ENCODE measurements around the gene DRAXIN. TPM values are rescaled to one million over a fixed set of nuclear protein-coding genes. Genes with fewer than 3 reads are reported as not detected.
"Not testable (repeated sequence)": the region's sequence is repeated elsewhere in the genome, so short reads cannot be mapped to it uniquely, and the experiment has no call there.

Gene DRAXIN, protein sequence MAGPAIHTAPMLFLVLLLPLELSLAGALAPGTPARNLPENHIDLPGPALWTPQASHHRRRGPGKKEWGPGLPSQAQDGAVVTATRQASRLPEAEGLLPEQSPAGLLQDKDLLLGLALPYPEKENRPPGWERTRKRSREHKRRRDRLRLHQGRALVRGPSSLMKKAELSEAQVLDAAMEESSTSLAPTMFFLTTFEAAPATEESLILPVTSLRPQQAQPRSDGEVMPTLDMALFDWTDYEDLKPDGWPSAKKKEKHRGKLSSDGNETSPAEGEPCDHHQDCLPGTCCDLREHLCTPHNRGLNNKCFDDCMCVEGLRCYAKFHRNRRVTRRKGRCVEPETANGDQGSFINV
- 1 to 10 TPM in 3 of 4 donors, under 1 TPM in 1; 0.68 to 1.2 (median 1.2) TPM for polyA plus RNA-seq (ENCODE audit: insufficient read length in 4 of 4)

DNA sequence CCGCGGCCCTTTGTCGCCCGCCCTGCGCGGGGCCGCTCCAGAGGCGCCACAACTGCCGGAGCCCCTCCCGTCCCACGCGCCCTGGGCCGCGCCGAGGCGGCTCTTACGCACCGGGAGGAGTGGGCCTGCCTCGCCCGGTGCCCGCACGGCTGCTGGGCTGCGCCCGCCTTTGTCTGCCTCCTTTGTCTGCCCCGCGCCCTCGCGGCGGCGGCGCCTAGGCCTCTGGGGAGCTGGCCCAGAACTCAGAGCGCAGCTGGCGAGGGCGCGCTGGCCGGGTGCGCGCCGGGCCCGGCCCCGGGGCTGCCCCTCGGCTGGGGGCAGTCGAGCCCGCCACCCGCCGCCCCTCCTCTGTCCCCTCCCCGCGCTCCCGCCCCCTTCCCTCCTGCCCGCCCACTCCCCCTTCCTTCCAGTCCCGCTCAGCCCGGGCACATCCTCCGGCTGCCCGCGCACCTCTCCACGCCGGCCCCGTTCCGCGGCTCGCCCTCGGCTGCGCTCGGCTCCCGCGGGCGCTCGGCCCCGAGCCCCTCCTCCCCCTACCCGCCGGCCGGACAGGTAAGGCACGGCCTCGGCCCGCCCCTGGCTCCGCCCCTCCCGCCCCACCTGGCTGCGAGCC is at the start of gene DRAXIN:
Gene DRAXIN (plus strand): TSS at position 409 of the 613 bp plus-strand sequence. CDS start 14,549 bp downstream, outside the sequence.
- DNase-seq (ENCODE audit: low read depth in 4 of 4, low spot score in 2 of 4), result no peak

DNA sequence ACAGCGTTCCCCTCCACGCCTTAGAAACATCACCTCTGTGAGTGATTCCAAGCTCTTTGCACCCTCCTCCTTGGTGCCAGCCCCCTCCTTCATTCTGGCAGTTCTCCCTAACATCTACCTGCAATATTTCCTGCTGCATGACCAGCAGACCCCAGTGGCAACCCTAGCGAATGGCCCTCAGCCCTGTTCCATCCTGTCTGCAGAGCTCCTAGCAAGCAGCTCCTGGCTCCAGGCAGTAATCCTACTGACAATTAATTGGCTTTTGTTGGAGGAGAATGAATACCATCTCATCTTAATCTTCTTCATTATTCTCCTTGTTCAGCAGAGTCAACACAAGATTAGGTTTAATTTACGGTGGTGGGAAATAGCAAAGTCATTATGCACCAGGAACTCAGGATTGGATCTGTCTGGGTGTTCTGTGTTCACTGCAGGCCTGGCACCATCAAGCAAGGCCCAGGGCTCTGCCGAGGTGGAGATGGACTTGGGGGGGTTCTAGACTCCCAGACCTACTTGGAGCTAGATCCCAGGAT is 49.7 kb upstream of the DRAXIN start:
- no peak for DNase-seq (ENCODE audit: low read depth in 4 of 4, low spot score in 2 of 4)

DNA sequence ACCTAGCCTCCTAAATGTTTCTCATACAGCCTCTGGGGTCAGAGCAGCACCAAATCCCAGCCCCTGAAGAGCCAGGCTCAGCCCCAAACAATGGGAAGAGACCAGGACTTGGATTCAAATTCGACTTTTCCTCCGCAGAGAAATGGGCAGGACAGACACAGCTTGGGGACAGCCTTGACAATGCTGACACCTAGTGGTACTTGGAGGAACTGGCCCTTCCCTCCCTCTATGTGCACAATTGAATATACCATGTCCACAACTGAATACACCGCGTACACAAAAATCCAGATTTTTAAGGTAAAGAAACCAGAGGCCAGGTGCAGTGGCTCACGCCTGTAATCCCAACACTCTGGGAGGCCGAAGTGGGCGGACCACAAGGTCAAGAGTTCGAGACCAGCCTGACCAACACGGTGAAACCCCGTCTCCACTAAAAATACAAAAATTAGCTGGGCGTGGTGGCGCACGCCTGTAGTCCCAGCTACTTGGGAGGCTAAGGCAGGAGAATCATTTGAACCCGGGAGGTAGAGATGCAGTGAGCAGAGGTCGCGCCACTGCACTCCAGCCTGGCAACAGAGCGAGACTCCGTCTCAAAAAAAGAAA is 49.0 kb upstream of the DRAXIN start:
- not testable (repeated sequence) for DNase-seq (ENCODE audit: low read depth in 4 of 4, low spot score in 2 of 4)

DNA sequence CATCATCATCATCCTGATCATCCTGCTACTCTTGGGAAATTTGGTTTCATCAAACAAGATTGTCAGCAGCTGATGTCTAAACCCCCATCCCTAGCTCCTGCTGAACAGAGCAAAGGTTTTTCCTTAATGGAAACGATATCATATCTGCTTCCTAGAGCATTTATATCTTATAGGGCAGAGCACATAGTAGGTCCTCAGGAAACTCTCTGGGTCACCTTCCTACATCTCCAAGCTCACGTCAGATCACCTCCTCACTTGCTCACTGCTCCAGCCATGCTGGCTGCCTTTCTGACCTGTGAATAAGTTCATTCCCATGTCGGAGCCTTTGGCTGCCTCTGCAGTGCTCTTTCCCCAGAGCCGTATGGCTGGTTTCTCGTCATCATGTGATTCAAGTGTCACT is 47.7 kb upstream of the DRAXIN start:
- DNase-seq (ENCODE audit: low read depth in 4 of 4, low spot score in 2 of 4), result no peak

DNA sequence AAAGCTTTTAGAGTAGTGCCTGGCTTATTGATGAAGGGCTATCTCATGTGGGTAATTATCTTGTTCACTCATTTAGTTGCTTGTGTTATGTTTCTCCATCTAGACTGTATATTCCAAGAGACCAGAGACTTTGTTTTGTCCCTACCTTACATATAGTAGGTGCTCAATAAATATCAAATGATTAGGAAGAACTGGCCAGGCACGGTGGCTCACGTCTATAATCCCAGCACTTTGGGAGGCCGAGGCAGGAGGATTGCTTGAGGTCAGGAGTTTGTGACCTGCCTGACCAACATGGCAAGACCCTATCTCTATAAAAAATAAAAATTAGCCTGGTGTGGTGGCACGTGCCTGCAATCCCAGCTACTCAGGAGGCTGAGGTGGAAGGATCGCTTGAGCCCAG is 46.2 kb upstream of the DRAXIN start:
- DNase-seq (ENCODE audit: low read depth in 4 of 4, low spot score in 2 of 4), result no peak

DNA sequence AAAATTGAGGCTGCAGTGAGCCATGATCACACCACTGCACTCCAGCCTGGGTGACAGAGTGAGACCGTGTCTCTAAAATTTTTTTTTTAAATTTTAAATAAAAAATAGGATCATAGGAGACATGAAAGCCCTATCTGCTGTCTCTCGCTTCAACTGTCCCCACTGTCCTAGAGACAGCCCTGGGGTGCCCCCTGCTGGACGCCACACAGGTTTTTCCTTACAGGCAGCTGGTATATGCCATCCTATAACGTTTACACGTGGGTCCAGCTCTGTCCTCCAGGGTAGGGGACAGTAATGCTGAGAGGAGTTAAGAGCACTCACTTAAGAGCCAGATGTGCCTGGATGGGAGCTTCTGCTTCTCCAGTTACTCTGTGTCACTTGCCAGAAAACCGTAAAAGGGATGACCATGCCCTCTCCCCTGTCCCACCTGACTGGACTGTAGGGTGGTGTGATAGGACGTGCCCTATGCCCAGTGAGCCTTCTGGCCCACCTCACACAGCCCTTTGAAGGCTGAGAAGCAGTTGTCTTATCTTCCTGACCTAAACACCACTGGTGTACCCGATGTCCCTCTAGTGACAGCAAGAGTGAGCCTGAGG is 45.7 kb upstream of the DRAXIN start:
- DNase-seq (ENCODE audit: low read depth in 4 of 4, low spot score in 2 of 4), result no peak

DNA sequence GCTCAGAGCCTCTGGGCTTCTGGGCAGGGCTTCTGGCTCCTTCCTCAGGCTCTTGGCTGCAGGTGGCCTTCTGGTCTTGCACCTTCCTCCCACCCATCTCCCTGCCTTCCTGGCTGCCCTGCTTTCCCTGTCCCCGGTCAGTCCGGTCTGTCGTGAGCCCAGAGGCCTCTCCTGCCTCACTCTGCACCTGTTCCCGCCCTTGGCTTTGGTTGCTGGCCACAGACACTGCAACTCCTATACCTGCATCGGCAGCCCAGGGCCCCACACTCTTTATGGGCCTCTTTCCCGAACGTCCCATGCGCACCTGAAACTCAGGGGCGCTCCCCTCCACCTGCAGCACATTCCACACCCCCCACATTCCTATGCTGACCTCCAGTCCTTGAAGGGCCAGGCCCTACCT is 45.2 kb upstream of the DRAXIN start:
- no peak for DNase-seq (ENCODE audit: low read depth in 4 of 4, low spot score in 2 of 4)

DNA sequence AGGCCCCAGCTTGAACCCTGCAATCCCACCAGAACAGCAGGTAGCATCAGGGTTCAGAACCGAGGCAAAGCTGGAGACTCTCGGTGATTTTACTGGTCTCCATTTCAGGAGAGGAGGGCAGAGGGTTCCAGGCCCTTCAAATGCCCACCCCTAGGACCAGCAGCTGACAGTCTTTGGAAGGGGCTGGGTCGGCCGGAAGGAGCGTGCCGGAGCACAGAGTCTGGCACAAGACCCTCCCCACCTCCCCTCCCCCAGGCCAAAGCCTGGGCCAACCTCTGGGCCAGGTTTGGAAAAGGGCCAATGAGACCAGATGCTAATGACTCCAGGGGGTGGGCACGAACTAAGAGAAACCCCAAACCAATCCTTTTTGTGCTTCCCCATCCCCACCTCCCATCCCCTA is 44.2 kb upstream of the DRAXIN start:
- DNase-seq (ENCODE audit: low read depth in 4 of 4, low spot score in 2 of 4), result no peak

DNA sequence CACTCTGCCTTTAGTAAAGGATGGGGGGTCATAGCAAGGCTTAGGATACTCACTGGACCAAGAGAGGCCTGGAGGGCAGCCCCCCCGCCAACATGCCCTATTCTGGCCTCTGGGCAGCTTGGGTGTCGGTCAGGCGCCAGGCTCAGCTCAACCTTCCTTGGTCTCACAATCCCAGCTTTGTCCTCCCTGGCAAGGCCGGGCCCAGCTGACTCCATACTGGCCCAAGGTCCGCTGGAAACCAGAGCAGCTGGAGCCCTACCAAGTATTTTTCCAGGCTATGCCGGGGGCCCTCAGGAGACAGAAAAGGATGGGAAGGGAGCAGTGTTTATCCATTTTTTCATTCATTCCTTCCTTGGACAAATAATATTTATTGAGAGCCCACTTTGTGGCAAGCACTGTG is 43.5 kb upstream of the DRAXIN start:
- DNase-seq (ENCODE audit: low read depth in 4 of 4, low spot score in 2 of 4), result no peak

DNA sequence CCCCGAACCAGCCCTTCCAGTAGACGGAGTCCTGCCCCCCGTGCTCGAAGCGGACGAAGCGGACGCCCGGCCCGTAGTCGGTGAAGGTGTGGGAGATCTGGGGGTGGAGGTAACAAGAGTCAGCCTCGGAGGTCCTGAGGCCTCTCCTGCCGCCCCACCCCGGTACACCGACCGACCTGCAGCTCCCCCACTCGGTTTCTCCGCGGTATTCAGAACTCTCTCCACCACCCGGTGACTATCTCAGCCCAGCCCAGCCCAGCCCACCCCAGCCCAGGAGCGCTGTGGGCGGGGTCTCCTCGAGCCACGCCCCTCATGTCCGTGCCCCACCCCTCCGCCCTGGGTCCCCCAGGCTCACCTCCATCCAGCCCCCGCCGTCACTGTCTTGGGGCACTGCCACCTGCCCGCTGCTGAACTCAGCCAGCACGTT is 42.8 kb upstream of the DRAXIN start:
- no peak for DNase-seq (ENCODE audit: low read depth in 4 of 4, low spot score in 2 of 4)

DNA sequence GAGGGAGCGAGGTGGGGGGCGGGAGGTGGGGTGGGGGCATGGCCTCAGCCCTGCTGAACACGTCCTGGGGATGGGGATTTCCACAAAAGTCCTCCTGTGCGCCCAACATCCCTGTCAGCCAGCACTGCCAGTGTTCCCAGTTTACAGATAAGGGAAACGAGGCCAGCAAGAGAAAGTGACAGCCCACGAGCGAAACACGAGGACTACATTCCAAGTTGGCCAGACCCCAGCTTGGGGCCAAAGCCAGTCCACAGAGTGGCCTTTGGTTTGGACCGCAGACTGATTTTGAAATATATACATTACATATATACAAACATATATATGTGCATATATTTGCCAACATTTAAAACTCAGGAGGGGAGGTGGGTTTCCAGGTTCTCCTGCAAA is 42.3 kb upstream of the DRAXIN start:
- no peak for DNase-seq (ENCODE audit: low read depth in 4 of 4, low spot score in 2 of 4)

DNA sequence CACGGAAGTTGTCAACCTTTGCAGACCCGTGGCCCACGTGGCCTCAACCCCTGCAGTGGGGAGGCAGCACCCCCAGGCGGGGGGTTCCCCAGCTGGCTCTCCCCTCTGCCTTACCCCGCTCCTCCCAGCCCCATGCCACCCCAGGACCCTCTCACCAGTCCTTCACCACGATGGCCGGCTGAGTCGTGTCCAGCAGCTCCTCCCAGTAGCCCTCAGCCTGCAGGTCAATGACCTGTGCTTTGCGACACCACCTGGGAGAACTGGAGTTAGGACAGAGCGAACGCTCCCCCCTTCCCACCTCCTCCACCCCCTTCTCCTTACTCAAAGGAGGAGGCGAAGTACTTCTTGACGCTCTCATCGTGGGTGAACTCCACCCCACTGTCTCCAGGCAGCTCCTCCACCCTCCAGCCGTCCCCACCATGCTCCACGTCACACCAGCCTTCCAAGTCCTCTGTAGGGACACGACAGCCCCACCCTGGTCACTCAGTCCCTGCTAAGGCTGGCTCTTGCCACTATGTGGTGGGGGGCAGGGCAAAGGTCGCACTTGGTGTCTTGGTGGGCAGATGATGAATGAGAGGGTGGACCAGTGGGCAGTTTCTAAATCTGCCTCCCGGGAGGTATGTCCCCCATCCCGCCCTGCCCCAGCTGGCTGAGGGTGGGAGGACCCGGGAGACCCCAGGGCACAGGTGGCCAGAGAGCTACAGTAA is 41.7 kb upstream of the DRAXIN start:
- DNase-seq (ENCODE audit: low read depth in 4 of 4, low spot score in 2 of 4), result no peak

DNA sequence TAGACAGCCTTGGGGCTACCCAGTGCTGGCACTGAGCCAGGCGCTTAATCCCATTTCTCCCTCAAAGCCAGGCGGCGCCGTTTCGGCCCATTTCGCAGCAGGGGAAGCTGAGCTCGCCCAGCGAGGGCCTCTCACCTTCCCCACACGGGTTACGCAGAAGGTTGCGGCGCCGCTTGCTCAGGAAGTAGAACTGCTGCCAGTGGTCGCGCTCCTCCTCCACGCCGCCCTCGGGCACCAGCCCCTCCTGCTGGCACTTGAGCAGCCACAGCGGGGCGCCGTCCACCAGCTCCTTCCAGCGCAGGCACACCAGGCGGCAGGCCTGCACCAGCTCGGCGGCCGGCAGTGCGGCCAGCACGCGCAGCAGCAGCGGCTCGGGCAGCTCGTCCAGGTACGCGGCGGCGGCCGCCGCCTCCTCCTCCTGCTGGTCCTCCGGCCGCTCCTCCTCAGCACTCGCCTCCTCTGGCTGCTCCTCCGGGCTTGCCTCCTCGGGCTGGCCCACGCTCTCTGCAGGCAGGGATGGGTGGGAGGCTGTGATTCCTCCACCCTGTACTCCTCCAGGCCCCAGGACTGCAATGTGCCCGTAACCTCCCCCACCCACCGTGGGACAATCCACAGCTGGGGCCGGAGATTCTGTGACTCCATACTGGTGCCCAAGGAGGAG is 41.0 kb upstream of the DRAXIN start:
- no peak for DNase-seq (ENCODE audit: low read depth in 4 of 4, low spot score in 2 of 4)

DNA sequence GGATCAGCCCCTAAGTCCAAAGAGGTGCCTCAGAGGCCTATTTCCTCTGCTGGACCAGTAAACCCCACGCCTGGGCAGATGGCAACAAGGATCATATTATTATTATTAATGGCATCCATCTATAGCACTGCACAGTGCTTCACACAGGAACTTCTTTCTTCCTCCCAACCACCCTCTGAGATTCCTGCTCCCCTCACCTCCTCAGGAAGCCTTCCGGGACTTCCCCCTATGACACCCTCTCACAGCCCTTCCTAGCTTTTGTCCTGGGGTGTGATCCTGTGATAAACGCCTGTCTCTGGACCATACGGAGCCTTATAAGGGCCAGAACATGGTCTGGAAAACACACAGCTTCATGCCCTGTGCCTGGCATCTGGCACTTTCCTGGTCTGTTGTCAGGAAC is 40.5 kb upstream of the DRAXIN start:
- no peak for DNase-seq (ENCODE audit: low read depth in 4 of 4, low spot score in 2 of 4)

DNA sequence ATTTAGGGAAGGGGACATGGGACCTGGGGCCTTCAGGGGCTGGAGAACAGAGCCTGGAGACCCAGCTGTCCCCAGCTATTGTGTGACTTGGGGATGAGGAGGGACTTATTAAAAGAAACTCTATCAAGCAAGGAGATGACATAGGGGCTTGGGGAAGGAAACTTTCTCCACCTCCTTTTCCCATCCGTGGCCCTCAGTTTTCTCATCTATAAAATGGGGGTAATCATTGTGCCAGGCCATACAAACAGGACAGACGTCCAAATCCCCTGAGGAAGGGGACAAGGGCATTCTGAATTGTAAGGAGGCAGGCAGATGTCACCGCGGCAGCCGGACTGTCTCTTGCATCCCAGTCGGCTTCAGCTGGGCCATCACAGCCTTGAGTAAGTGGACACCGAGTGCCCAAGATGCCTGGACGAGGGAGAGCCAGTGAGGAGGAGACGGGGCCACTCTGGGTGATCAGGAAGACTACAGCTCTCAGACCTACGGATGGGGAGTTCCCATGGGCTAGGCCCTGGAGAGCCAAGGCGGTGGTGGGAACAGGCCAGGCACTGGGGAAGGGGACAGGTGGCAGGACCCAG is 39.2 kb upstream of the DRAXIN start:
- no peak for DNase-seq (ENCODE audit: low read depth in 4 of 4, low spot score in 2 of 4)

DNA sequence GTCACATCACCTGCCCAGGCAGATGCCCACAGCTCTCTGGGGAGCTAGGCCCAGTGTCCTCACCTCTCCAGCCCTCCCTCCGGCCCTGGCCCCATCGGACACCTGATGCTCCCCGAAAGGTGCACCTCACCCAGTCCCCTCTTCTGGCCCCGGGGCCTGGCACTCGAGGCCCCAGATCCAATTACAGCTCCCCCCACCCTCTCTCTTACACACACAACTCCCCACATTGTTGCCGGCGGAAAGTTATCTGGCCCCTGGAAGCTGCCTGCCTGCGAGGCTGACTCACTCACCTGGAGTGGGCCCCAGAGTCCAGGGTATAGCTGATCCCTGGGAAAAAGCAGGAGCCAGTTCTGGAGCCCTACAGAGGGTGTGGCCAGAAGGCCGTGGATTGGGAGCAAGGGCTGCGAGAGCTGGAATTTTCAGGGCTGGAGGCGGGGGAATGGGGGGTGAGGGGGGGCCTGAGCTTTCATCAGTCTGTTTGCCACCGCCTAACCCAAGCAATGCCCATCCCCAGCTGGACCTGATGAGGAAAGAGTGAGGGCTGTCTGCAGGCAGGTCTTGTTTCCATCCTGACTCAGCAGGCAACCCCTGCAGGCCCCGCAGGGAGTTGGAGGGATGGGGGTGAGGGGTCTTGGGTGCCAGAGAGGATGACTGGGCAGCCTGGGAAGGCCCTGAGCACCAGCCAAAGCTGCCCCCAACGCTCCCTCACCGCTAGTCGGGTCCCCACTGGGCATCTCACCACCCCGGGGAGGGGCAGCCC is 38.2 kb upstream of the DRAXIN start:
- no peak for DNase-seq (ENCODE audit: low read depth in 4 of 4, low spot score in 2 of 4)

DNA sequence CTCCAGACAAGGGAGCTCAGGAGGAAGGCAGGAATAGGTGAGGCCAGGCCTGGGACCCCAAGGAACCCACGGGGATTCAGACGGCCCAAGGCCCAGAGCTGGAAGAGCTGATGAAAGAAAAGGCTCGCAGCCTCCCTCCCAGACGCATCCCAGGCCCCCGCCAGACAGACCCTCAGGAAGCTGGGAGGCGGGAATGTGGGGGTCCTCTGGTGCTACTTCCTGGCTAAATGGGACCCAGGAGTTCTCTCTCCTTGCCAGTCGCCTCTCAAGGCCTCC is 37.7 kb upstream of the DRAXIN start:
- DNase-seq (ENCODE audit: low read depth in 4 of 4, low spot score in 2 of 4), result no peak

DNA sequence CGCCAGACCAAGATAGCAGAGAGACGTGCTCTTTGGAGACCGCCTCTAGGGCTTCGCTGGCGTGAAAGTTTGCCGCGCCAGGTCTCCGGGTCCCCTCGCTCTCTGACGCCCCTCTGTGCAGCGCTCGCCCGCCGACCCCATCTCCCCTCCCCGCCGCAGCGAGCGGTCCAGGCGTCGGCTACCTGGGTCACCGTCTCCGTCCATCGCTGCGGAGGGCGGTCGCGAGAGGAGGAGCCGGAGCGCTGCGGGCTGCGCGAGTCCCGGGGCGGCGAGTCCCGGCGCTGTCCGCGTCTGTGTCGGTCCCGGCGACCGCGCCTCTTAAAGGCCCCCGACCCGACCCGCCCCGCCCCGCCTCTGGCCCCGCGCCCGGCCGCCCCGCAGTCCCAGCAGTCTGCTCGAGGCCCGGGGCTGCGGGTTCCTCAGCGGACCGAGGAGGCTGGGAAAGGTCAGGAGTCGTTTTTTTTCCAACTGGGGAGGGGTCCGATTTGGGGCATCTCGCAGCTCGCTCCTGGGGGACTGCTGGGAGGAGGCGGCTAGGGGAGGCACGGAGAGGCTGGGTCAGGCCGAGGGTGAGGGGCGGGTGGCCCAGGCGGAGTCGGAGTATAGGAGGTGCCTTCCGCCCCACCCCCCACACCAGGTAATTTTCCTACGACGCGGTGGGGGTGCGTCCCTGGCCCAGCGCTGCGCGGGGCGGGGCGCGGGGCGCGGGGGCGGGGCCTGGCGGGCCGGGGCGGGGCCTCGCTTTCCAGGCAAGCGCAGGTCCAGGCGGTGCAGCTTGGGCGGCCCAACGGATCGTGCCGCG is 37.2 kb upstream of the DRAXIN start, which contains the start of the genes FBXO2 and FBXO44:
Gene FBXO2 (minus strand): TSS at position 293 of the 802 bp plus-strand sequence. CDS start 89 bp downstream, at position 204.
Gene FBXO44 (plus strand): TSS at position 741 of the 802 bp plus-strand sequence. CDS start 959 bp downstream, outside the sequence.
- no peak for DNase-seq (ENCODE audit: low read depth in 4 of 4, low spot score in 2 of 4)
